ENCODE measurements around the gene ANO10.
"Not testable (repeated sequence)": the region's sequence is repeated elsewhere in the genome, so short reads cannot be mapped to it uniquely, and the experiment has no call there.

Gene ANO10

DNA sequence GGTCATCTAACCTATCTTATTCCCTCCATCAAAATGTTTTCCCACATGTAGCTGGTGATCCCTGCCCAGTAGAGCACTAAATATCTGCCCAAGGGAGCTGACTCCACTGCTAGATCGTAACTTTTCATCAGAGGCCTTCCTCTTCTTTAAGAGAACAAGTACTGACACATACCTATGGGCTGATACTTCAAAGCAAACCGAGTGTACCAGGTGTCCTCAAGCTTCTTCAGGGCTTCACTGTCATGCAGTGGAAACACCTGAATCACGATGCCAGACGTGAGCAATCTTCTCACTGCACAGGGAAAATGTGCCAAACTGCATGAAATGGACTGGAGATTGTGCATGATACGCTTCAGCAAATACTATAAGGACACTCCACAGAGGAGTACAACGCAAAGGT is 41.6 kb downstream of the ANO10 start:
- DNase-seq (ENCODE audit: low read depth) = no peak

DNA sequence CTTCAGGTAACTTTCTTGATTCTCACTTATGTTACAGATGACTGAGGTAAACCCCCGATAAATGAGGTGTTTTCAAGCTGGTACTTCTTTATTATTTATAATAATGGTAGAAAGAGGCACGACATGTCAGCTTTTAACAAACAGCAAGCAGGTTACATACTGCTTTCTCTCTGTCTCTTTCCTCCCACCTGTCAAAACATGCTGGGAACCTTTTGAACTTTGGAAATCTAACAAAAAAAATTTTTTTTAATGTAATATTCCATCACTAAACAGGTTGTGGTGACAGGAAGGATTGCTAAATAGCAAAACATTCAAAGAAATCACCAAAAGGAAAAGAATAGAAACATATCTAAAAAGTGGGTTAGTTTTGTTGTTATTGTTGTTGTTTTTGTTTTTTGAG is 48.2 kb downstream of the ANO10 start:
- no peak for DNase-seq (ENCODE audit: low read depth)

DNA sequence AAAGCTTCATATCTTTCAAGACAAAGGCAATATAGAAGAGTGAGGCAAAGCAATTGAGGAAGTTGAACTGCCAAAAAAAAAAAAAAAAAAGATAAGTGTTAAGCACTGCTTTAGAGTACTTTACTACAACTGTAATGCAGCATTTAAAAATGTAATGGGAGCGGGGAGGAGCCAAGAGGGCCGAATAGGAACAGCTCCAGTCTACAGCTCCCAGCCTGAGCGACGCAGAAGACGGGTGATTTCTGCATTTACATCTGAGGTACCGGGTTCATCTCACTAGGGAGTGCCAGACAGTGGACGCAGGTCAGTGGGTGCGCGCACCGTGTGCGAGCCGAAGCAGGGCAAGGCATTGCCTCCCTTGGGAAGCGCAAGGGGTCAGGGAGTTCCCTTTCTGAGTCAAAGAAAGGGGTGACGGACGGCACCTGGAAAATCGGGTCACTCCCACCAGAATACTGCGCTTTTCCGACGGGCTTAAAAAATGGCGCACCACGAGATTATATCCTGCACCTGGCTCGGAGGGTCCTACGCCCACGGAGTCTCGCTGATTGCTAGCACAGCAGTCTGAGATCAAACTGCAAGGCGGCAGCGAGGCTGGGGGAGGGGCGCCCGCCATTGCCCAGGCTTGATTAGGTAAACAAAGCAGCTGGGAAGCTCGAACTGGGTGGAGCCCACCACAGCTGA is 56.0 kb downstream of the ANO10 start:
- DNase-seq (ENCODE audit: low read depth) = not testable (repeated sequence)

DNA sequence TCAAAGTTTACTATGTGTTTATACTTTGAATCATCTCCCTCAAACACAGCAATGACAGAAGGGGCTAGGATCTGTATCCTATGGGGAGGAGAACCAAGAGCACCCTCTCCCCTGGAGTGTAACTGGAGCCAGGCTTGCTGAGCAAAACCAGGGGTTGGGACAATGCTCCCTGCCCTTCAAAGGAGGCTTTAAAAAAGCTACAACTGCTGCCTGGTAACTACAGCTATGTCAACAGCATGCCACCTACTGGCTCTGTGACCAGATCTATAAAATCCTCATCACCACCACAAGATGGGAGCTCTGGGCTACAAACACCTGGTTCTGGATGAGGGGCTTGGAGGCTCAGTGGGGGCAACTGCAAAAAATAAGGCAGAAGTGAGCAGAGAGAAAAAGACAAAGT is 61.9 kb downstream of the ANO10 start:
- DNase-seq (ENCODE audit: low read depth) = no peak

DNA sequence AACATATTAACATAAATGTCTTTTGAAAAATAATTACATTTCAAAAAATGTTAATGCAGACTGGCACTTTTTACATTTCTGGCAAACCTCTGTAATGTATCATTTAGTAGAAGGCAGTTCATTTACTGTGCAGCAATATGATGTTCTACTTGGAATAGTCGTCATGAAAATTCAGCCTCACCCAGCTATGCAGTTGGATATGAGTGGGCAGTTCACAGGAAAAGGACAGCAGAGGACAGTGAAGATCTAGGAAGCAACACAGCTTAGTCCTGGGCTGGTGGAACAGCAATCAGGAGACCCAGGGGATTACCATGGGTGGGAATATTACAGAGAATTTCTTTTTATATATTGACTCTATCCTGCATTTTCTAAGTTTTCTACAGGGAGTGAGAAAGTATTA is 63.6 kb downstream of the ANO10 start:
- no peak for DNase-seq (ENCODE audit: low read depth)

DNA sequence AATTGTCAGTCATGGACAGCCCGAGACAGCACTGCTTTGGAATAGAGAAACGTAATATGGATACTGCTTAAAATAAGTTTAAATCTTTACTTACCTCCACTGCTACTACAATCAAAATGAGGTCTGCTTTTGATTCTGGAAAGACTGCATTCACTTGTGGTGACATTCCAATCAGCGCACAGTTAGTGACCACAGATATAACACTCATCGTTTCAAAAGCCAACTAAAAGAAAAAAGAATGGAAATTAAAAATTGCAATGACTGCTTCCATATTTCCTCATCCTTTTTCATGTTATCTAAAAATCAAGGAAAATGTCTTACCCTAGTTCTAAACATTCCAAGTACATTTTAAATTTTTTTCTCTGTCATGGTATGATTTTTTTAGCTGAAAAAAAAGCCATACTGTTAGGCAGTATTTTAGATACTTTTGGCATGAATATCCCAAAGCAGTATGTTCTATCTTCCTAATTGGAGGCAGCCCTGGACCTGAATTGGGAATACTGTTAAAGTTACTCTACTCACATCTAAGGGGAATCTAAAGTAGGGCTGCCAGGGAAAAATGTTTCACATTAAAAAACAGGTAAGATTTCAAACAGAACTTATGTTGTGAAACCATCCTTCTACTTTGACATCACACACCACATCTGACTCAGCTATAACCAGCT is 72.1 kb downstream of the ANO10 start:
- DNase-seq (ENCODE audit: low read depth) = no peak

DNA sequence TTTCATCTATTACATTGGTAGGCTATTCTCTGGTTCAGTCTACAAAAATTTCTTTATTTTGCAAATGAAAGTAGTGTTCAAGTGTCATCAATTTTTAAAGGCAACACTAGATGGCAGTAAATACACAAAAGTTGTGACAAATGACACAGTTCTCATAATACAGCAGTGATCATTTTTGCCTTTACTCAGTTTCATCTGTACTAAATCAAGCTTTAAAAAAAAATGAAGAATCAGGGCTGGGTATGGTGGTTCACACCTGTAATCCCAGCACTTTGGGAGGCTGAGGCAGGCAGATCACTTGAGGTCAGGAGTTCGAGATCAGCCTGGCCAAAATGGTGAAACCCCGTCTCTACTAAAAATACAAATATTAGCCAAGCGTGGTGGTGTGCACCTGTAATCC is 77.5 kb downstream of the ANO10 start:
- not testable (repeated sequence) for DNase-seq (ENCODE audit: low read depth)

DNA sequence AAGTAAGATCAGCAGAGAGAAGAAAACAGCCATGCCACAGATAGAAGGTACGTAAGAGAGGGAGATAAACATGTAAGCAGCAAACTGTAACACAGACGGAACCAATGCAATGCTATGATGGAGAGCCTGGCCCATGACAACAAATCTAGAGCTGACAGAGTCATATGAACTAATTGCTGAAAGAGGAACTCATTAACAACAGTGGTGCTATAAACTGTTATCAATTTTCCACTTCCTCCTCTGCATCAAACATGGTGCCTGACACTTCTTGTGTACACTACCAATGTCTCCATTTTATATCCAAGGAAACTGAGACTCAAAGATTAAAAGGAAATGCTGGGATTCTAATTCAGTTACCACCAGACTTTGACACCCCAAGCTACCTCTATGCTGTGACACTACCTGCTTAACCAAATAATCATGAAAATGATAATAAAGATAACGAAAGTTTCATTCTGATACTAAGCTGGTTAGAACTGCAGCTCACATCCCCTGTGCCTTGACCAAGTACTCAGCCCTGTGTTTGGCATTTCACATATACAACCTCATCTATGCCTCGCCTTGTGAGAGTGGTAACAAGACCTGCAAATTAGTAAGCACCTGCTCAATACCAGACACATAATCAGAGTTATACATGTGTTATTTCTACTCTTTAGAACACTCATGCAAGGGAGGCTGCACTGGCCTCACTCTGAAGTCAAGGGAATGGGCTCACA is 79.3 kb downstream of the ANO10 start:
- no peak for DNase-seq (ENCODE audit: low read depth)

DNA sequence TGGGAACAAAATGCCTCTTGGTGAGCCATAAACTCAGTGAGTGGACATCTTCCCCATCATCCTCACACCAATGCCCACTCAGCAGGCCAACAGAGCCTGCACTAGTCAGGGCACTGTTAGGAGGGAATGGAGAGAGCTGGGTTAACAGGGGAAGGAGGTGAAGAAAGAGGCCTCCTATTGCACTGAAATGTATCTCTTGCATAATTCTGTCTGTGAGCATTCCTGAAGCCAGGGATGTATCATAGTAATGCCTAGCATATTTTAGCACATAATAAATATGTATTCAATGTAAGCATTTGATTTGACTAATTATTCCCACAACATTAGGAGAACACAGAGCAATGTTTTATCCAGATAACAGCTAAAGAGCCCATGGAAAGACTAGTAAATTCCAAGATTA is 81.2 kb downstream of the ANO10 start:
- no peak for DNase-seq (ENCODE audit: low read depth)

DNA sequence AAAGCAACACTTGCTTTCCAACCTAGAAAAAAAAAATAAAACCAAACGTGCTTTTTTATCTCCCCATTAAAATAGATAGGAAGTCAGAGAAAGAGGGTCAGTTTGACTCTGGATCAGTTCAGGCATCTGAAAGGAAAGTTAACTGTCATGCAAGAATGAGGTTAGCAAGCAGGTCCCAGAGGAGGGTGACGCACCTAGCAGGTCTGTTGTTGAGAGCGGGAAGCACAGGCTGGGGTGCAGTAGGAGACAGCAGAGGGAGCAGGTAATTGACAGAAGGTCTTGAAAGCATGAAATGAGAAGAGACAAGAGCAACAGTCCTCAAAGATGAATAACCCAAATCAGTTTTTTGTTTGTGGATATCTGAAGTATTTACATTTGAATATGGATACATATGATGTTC is 82.5 kb downstream of the ANO10 start:
- DNase-seq (ENCODE audit: low read depth) = no peak

DNA sequence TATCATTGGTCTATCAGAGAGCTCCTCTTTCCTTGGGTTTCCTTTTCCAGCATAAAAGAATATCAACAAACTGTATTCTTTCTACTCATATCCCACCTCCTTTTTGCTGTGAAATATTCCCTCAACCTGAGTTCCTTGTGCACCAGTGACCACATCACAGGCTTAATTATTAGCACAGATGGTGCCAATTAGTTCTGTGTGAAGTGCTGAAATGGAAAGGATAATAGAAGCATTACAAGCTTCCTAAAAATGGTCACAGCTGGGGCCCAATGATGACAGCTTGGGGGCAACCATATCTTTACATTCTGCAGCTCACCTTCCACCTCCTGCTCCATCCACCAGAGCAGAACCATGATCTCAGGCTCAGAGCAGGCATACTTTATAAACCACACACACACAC is 84.6 kb downstream of the ANO10 start:
- DNase-seq (ENCODE audit: low read depth) = no peak

DNA sequence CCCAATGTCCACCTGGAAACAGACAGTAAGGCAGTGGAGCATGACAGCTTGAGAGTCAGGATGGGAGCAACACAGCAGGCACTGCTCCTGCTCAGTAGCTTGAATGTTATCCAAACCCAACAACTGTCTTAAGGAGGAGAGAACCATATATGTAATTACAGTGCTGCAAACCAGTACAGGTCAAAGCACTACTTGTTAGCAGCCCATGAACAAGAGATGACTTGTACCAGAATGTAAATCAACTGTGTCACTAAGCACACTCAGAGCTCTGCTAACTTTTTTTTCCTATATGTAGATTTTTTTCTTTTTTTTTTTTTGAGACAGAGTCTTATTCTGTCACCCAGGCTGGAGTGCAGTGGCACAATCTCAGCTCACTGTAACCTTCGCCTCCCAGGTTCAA is 87.1 kb downstream of the ANO10 start:
- no peak for DNase-seq (ENCODE audit: low read depth)

DNA sequence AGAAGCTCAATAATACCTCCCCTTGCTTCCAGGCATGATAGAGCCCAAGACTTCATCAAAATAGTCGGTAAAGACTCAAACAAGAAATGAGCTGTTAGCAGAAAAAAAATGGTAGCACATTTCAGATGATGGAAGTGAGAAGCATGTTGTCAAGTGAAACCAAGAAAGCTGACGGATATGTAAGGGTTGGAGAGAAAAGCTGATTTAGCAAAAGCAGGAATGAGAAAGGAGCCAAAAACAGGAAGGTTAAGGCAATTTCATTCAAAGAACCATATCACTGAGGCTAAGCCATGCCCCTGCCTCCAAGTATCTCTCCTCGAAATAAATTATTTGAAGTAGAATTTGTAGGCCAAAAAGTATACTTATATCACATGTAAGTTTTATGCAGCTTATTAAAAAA is 88.8 kb downstream of the ANO10 start:
- no peak for DNase-seq (ENCODE audit: low read depth)

DNA sequence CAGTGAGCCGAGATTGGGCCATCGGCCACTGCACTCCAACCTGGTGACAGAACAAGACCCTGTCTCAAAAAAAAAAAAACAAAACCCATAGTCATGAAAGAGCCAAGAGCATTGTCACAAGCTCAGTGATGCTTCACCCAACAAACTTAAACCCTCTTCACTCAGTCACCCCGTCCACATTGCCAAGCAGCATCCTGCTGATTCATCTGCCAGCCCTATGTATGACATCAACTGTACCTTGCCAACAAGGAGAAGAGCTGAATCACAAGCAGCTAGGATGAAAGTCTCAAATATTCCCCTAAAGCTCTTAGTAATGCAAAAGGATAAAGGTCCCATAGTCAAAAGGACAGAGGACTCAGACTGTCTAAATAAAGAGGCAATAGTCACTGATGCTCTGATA is 90.0 kb downstream of the ANO10 start:
- no peak for DNase-seq (ENCODE audit: low read depth)

DNA sequence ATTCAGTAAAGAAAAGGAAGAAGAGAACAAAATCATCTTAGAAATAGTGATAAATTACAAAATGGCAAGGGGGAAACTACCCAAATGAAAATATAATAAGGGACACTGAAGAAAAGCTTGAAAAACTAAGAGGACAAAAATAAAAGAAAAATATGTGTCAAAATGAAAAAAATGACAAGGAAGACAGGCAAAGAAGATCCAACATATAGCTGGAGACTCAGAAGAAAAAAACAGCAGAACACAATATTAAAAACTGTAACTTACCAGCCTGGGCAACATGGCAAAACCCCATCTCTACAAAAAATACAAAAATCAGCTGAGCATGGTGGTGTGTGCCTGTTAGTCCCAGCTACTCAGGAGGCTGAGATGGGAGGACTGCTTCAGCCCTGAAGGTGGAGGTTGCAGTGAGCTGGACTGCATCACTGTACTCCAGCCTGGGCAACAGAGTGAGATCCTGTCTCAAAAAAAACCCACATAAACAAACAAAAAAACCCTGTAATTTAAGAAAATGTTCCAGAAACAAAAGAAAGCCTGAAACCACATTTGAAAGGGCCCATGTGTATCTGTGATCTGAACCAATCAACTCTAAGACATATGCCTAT is 93.2 kb downstream of the ANO10 start:
- DNase-seq (ENCODE audit: low read depth) = no peak

DNA sequence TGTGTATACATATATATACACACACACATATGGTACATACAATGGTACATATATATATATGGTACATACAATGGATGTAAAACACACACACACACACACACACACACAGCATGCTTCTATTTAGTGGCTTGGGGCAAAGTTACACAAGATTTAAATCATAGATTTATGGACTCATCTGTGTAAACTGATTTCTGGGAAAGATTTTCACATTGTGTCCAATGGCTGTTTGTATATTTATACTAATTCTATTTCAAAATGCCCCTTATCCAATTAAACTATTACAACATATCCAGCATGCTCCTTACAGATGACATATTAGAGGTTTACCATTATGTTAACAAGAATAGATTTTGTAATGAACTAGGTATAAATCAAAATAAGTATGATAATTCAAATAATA is 94.9 kb downstream of the ANO10 start:
- no peak for DNase-seq (ENCODE audit: low read depth)

DNA sequence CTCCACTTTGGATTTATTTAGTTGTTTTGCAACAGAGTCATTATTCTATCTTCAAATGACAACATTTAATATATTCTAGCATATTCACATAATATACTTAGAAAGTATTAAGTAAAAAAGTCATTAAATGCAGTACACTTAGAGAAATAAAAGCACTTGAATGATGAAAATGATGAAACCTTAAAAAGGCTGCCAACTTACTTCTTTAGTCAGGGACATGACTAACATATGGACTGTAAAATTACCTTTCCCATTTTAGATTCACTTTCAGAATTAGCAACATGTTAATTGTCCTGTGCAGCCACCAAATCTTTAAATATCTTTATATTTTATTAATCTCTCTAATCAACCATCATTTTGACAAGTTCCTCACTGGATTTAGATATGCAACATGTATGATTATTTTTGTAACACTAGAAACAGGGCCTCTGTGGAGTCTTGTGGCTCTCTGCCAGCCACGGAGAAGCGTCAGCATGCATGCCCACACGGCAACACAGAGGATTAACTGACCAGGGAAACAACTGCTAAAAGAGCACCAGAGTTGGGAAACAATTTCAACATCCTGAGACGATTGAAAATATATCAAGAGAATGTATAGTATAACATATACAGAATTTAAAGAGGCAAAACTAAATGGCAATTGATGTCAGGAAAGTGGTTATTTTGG is 95.7 kb downstream of the ANO10 start:
- no peak for DNase-seq (ENCODE audit: low read depth)

DNA sequence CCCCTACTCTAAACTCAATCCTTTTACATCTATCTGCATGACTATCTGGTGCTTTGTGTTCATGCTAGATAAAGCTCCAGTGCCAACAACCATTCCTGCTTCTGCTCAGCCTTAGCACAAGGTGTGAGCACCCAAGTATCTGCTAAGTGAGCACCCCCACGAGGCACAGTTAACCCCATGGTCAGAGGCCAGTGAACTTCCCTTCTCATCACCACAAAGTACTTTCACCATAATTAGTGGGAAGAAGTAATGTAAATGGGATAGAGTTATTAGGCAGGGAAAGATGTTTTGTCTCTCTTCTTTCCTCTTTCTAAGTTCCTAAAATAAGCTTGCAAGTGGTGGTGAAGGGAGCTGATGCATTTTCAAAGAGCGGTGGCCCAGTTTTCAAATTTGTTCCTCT is 96.4 kb downstream of the ANO10 start:
- DNase-seq (ENCODE audit: low read depth) = no peak

DNA sequence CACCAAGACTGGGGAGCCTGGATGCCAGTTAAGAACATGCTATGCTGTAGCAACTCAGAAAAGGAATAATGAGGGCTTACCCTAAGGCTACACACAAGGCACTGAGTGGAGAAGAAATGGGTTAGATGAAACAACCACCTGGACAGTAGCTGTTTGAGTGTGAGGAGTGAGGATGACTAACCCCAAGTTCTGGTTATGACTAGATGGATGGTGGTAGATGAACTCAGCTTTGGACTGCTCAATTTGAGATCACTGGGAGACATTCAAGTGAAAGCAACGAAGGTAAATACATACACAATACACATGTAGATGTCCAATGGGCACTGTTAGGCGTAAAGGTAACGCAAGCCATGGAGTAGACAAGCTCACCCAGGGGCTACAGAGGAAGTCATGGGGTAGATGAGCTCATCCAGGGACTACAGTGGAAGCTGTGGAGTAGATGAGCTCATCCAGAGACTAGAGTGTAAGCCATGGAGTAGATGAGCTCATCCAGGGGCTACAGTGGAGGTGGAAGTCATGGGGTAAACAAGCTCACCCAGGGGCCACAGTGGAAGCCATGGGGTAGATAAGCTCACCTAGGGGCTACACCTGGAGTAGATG is 98.3 kb downstream of the ANO10 start:
- no peak for DNase-seq (ENCODE audit: low read depth)

DNA sequence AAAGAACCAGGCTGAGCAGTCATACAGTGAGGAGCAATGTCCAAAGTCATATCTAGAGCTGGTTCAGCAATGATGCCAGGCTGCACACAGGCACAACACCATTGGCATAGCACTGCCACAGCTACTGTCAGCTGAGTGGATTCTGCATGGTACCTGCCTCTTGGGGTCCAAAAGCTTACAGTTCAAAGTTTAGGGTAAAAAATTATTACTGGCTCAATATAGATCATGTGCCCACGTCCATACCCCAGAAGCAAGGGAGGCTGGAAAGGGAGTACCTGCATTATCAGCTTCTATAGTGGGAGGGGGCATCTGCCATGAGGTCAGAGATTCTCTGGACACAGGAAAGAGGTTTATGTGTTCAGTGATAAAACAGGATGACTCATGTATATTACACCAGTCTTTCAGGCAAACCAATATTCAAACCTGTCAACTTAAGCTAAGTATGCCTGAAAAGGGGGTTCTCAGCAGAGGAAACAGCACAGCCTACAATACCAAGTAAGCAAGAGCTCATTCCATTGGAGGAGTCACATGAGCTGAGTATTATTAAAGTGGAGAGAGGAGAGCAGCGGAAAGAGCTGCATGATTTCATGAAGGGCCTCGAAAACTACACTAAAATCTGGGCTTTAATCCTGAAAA is 99.0 kb downstream of the ANO10 start:
- DNase-seq (ENCODE audit: low read depth) = no peak

DNA sequence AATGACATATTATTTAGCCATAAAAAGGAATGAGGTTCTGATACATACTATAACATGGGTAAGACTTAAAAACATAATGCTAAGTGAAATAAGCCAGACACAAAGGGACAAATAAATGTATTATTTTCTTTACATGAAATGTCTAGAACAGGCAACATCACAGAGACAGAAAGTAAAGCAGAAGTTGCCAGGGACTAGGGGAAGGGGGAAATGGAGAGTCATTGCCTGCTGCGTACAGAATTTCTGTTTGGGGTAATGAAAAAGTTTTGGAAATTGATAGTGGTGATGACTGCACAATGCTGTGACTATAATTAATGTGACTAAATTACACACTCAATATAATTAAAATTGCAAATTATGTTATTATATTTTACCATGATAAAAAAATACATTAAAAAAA is 99.9 kb downstream of the ANO10 start:
- no peak for DNase-seq (ENCODE audit: low read depth)

DNA sequence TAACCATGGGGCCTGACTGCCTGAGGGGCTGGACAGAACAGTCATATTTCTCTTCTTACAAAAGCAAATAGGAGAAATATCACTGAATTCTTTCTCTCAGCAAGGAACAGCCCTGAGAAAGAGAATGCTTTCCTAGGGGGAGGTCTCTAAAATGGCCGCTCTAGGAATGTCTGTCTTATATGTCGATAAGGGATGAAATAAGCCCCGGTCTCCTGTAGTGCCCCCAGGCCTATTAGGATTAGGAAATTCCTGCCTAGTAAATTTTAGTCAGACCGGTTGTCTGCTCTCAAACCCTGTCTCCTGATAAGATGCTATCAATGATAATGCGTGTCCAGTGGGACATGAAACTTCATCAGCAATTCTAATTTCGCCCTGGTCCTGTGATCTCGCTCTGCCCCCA is 103.3 kb downstream of the ANO10 start:
- DNase-seq (ENCODE audit: low read depth) = not testable (repeated sequence)
